Measurements from ENCODE around the gene HMGCS1. TPM values are rescaled to one million over a fixed set of nuclear protein-coding genes. Genes with fewer than 3 reads are reported as not detected.

Gene HMGCS1
- polyA plus RNA-seq, 2 donors, result 98.8 to 128 TPM

- H3K36me3 ChIP-seq (ENCODE audit: control insufficient read depth in 2 of 2, insufficient read depth in 2 of 2, low read length in 1 of 2), result peaks cover 3 to 9% of the 10 kb centered on the region in 2 donors
- no peak overlapping the region for H3K27ac ChIP-seq (ENCODE audit: low read depth in 2 of 2, low read length in 1 of 2)
- H3K27me3 ChIP-seq (ENCODE audit: control insufficient read depth in 1 of 2, insufficient read depth in 2 of 2, low read length in 2 of 2), result no peaks in the 10 kb centered on the region
- no peak overlapping the region for H3K4me3 ChIP-seq (ENCODE audit: low read depth in 1 of 2, low read length in 2 of 2)
- H3K9me3 ChIP-seq (ENCODE audit: control insufficient read depth in 2 of 2, insufficient read depth in 1 of 2, low read depth in 1 of 2, low read length in 1 of 2), result no peaks in the 10 kb centered on the region
- no peaks in the 10 kb centered on the region for H3K4me1 ChIP-seq (ENCODE audit: control insufficient read depth in 2 of 2, insufficient read depth in 2 of 2, low read length in 1 of 2)
- WGBS, 2 donors, result 96 to 99% methylated on average over 4 of the region's 4 CpGs
Measured at GRCh38 chr5:43287493-43287892, 25.7 kb downstream of the HMGCS1 start.

GRCh38 chr5:43286623-43287022, 26.6 kb downstream of the HMGCS1 start:
- no peaks in the 10 kb centered on the region for H3K27me3 ChIP-seq (ENCODE audit: control insufficient read depth in 1 of 2, insufficient read depth in 2 of 2, low read length in 2 of 2)
- H3K36me3 ChIP-seq (ENCODE audit: control insufficient read depth in 2 of 2, insufficient read depth in 2 of 2, low read length in 1 of 2), result peaks cover 3 to 8% of the 10 kb centered on the region in 2 donors
- H3K4me3 ChIP-seq (ENCODE audit: low read depth in 1 of 2, low read length in 2 of 2), result no peak overlapping the region
- no peaks in the 10 kb centered on the region for H3K9me3 ChIP-seq (ENCODE audit: control insufficient read depth in 2 of 2, insufficient read depth in 1 of 2, low read depth in 1 of 2, low read length in 1 of 2)
- no peaks in the 10 kb centered on the region for H3K4me1 ChIP-seq (ENCODE audit: control insufficient read depth in 2 of 2, insufficient read depth in 2 of 2, low read length in 1 of 2)
- no peak overlapping the region for H3K27ac ChIP-seq (ENCODE audit: low read depth in 2 of 2, low read length in 1 of 2)

GRCh38 chr5:43281840-43282658, 31.2 kb downstream of the HMGCS1 start:
- 73 to 81% methylated on average over 7 of the region's 7 CpGs for WGBS, 2 donors
- Histone ChIP-seq H3K4me1 (ENCODE audit: control insufficient read depth in 2 of 2, insufficient read depth in 2 of 2, low read length in 1 of 2) (no peaks in the 10 kb centered on the region), H3K9me3 (ENCODE audit: control insufficient read depth in 2 of 2, insufficient read depth in 1 of 2, low read depth in 1 of 2, low read length in 1 of 2) (no peaks in the 10 kb centered on the region), H3K4me3 (ENCODE audit: low read depth in 1 of 2, low read length in 2 of 2) (no peak overlapping the region), H3K27ac (ENCODE audit: low read depth in 2 of 2, low read length in 1 of 2) (no peak overlapping the region), H3K27me3 (ENCODE audit: control insufficient read depth in 1 of 2, insufficient read depth in 2 of 2, low read length in 2 of 2) (no peaks in the 10 kb centered on the region), H3K36me3 (ENCODE audit: control insufficient read depth in 2 of 2, insufficient read depth in 2 of 2, low read length in 1 of 2) (peaks cover 2 to 3% of the 10 kb centered on the region in 2 donors)

GRCh38 chr5:43279548-43280274, 33.5 kb downstream of the HMGCS1 start:
- no peaks in the 10 kb centered on the region for H3K27me3 ChIP-seq (ENCODE audit: control insufficient read depth in 1 of 2, insufficient read depth in 2 of 2, low read length in 2 of 2)

GRCh38 chr5:43275391-43275790, 37.8 kb downstream of the HMGCS1 start:
- Histone ChIP-seq H3K27ac (ENCODE audit: low read depth in 2 of 2, low read length in 1 of 2) (no peak overlapping the region), H3K4me3 (ENCODE audit: low read depth in 1 of 2, low read length in 2 of 2) (no peak overlapping the region), H3K27me3 (ENCODE audit: control insufficient read depth in 1 of 2, insufficient read depth in 2 of 2, low read length in 2 of 2) (no peaks in the 10 kb centered on the region), H3K4me1 (ENCODE audit: control insufficient read depth in 2 of 2, insufficient read depth in 2 of 2, low read length in 1 of 2) (no peaks in the 10 kb centered on the region), H3K9me3 (ENCODE audit: control insufficient read depth in 2 of 2, insufficient read depth in 1 of 2, low read depth in 1 of 2, low read length in 1 of 2) (no peaks in the 10 kb centered on the region), H3K36me3 (ENCODE audit: control insufficient read depth in 2 of 2, insufficient read depth in 2 of 2, low read length in 1 of 2) (no peaks in the 10 kb centered on the region)
- 67 to 78% methylated on average over 4 of the region's 4 CpGs for WGBS, 2 donors

More at GRCh38 chr5:43279548-43280274, 33.5 kb downstream of the HMGCS1 start:
- Histone ChIP-seq H3K9me3 (ENCODE audit: control insufficient read depth in 2 of 2, insufficient read depth in 1 of 2, low read depth in 1 of 2, low read length in 1 of 2) (no peaks in the 10 kb centered on the region), H3K4me3 (ENCODE audit: low read depth in 1 of 2, low read length in 2 of 2) (no peak overlapping the region), H3K27ac (ENCODE audit: low read depth in 2 of 2, low read length in 1 of 2) (no peak overlapping the region), H3K36me3 (ENCODE audit: control insufficient read depth in 2 of 2, insufficient read depth in 2 of 2, low read length in 1 of 2) (no peaks in the 10 kb centered on the region), H3K4me1 (ENCODE audit: control insufficient read depth in 2 of 2, insufficient read depth in 2 of 2, low read length in 1 of 2) (no peaks in the 10 kb centered on the region)
- 89 to 92% methylated on average over 12 of the region's 12 CpGs for WGBS, 2 donors

- Histone ChIP-seq H3K27ac (ENCODE audit: low read depth in 2 of 2, low read length in 1 of 2) (no peak overlapping the region), H3K9me3 (ENCODE audit: control insufficient read depth in 2 of 2, insufficient read depth in 1 of 2, low read depth in 1 of 2, low read length in 1 of 2) (no peaks in the 10 kb centered on the region), H3K4me1 (ENCODE audit: control insufficient read depth in 2 of 2, insufficient read depth in 2 of 2, low read length in 1 of 2) (no peaks in the 10 kb centered on the region), H3K36me3 (ENCODE audit: control insufficient read depth in 2 of 2, insufficient read depth in 2 of 2, low read length in 1 of 2) (no peaks in the 10 kb centered on the region), H3K27me3 (ENCODE audit: control insufficient read depth in 1 of 2, insufficient read depth in 2 of 2, low read length in 2 of 2) (no peaks in the 10 kb centered on the region), H3K4me3 (ENCODE audit: low read depth in 1 of 2, low read length in 2 of 2) (no peak overlapping the region)
- 34 to 39% methylated on average over 7 of the region's 7 CpGs for WGBS, 2 donors
Measured at GRCh38 chr5:43274435-43275114, 38.6 kb downstream of the HMGCS1 start.

- H3K27ac ChIP-seq (ENCODE audit: low read depth in 2 of 2, low read length in 1 of 2), result no peak overlapping the region
Measured at GRCh38 chr5:43273552-43273951, 39.7 kb downstream of the HMGCS1 start.

GRCh38 chr5:43270645-43271044, 42.6 kb downstream of the HMGCS1 start:
- Histone ChIP-seq H3K27me3 (ENCODE audit: control insufficient read depth in 1 of 2, insufficient read depth in 2 of 2, low read length in 2 of 2) (no peaks in the 10 kb centered on the region), H3K36me3 (ENCODE audit: control insufficient read depth in 2 of 2, insufficient read depth in 2 of 2, low read length in 1 of 2) (no peaks in the 10 kb centered on the region), H3K9me3 (ENCODE audit: control insufficient read depth in 2 of 2, insufficient read depth in 1 of 2, low read depth in 1 of 2, low read length in 1 of 2) (peaks cover 0 to 4% of the 10 kb centered on the region in 2 donors), H3K27ac (ENCODE audit: low read depth in 2 of 2, low read length in 1 of 2) (no peak overlapping the region), H3K4me1 (ENCODE audit: control insufficient read depth in 2 of 2, insufficient read depth in 2 of 2, low read length in 1 of 2) (no peaks in the 10 kb centered on the region), H3K4me3 (ENCODE audit: low read depth in 1 of 2, low read length in 2 of 2) (no peak overlapping the region)
- 90 to 100% methylated on average over 1 of the region's 1 CpG for WGBS, 2 donors

More at GRCh38 chr5:43273552-43273951, 39.7 kb downstream of the HMGCS1 start:
- no peaks in the 10 kb centered on the region for H3K9me3 ChIP-seq (ENCODE audit: control insufficient read depth in 2 of 2, insufficient read depth in 1 of 2, low read depth in 1 of 2, low read length in 1 of 2)
- H3K27me3 ChIP-seq (ENCODE audit: control insufficient read depth in 1 of 2, insufficient read depth in 2 of 2, low read length in 2 of 2), result no peaks in the 10 kb centered on the region
- H3K36me3 ChIP-seq (ENCODE audit: control insufficient read depth in 2 of 2, insufficient read depth in 2 of 2, low read length in 1 of 2), result no peaks in the 10 kb centered on the region
- no peak overlapping the region for H3K4me3 ChIP-seq (ENCODE audit: low read depth in 1 of 2, low read length in 2 of 2)
- H3K4me1 ChIP-seq (ENCODE audit: control insufficient read depth in 2 of 2, insufficient read depth in 2 of 2, low read length in 1 of 2), result no peaks in the 10 kb centered on the region

GRCh38 chr5:43268188-43268820, 44.9 kb downstream of the HMGCS1 start:
- Histone ChIP-seq H3K4me3 (ENCODE audit: low read depth in 1 of 2, low read length in 2 of 2) (no peak overlapping the region), H3K27ac (ENCODE audit: low read depth in 2 of 2, low read length in 1 of 2) (no peak overlapping the region), H3K9me3 (ENCODE audit: control insufficient read depth in 2 of 2, insufficient read depth in 1 of 2, low read depth in 1 of 2, low read length in 1 of 2) (peaks cover 0 to 4% of the 10 kb centered on the region in 2 donors), H3K27me3 (ENCODE audit: control insufficient read depth in 1 of 2, insufficient read depth in 2 of 2, low read length in 2 of 2) (no peaks in the 10 kb centered on the region), H3K36me3 (ENCODE audit: control insufficient read depth in 2 of 2, insufficient read depth in 2 of 2, low read length in 1 of 2) (no peaks in the 10 kb centered on the region), H3K4me1 (ENCODE audit: control insufficient read depth in 2 of 2, insufficient read depth in 2 of 2, low read length in 1 of 2) (no peaks in the 10 kb centered on the region)
- WGBS, 2 donors, result 81 to 83% methylated on average over 1 of the region's 1 CpG

All from esophagus (tissue), 2 donors.